HepG2 (cell line): ENCODE results near the gene TEX261. TPM values are rescaled to one million over a fixed set of nuclear protein-coding genes. Genes with fewer than 3 reads are reported as not detected.

Experiments used
- ARNT ChIP-seq: fragments of 450-650 bp; IDR thresholded peaks from 2 replicates; pipeline ENCODE4 v1.6.1; 2017
- BCL6 ChIP-seq: IDR thresholded peaks from 2 replicates; pipeline ENCODE4 v1.6.1; 2016; ENCODE audit warnings: missing genetic modification reagents, missing compliant biosample characterization
- BRF2 ChIP-seq: sonication (generic); formaldehyde crosslinking; IDR thresholded peaks from 2 replicates; pipeline ENCODE4 v1.8.1; 2022; ENCODE audit warnings: mild to moderate bottlenecking, missing genetic modification reagents
- CBX2 ChIP-seq, 2 experiments: fragments of 200-600 bp in 1 of 2; sonication (generic); formaldehyde crosslinking in 1 of 2; IDR thresholded peaks; 2 replicates each; pipeline versions ENCODE4 v1.7.0 to v1.8.1; 2018 to 2022; ENCODE audit warnings: low read depth in 2 of 2, low read length in 1 of 2, mild to moderate bottlenecking in 1 of 2, missing genetic modification reagents in 1 of 2
- DPF2 ChIP-seq: sonication (generic); formaldehyde crosslinking; IDR thresholded peaks from 2 replicates; pipeline ENCODE4 v1.4.0; 2020; ENCODE audit warnings: mild to moderate bottlenecking, low read depth, missing genetic modification reagents, borderline replicate concordance
- FOXC1 ChIP-seq: sonication (generic); formaldehyde crosslinking; IDR thresholded peaks from 2 replicates; pipeline ENCODE4 v1.8.0; 2022; ENCODE audit warnings: mild to moderate bottlenecking, missing genetic modification reagents, borderline replicate concordance
- JARID2 ChIP-seq: sonication (generic); formaldehyde crosslinking; IDR thresholded peaks from 2 replicates; pipeline ENCODE4 v1.8.1; 2023; ENCODE audit warnings: missing genetic modification reagents, inconsistent platforms; ENCODE audit not compliant: insufficient replicate concordance
- MAX ChIP-seq: IDR thresholded peaks from 2 replicates; pipeline ENCODE4 v1.6.1; 2012; ENCODE audit warnings: inconsistent platforms
- NFATC3 ChIP-seq: sonication (generic); formaldehyde crosslinking; IDR thresholded peaks from 2 replicates; pipeline ENCODE4 v1.5.1; 2020; ENCODE audit warnings: mild to moderate bottlenecking, missing genetic modification reagents
- PAWR ChIP-seq: sonication (generic); formaldehyde crosslinking; IDR thresholded peaks from 2 replicates; pipeline ENCODE4 v1.4.0; 2020; ENCODE audit warnings: missing genetic modification reagents, mild to moderate bottlenecking, borderline replicate concordance
- POGZ ChIP-seq: sonication (generic); formaldehyde crosslinking; IDR thresholded peaks from 2 replicates; pipeline ENCODE4 v1.4.0; 2020; ENCODE audit warnings: mild to moderate bottlenecking, missing genetic modification reagents
- RARA ChIP-seq: IDR thresholded peaks from 2 replicates; pipeline ENCODE4 v1.6.1; 2016; ENCODE audit warnings: missing genetic modification reagents, missing compliant biosample characterization
- RARG ChIP-seq: sonication (generic); formaldehyde crosslinking; IDR thresholded peaks from 2 replicates; pipeline ENCODE4 v1.4.0; 2020; ENCODE audit warnings: low read depth, mild to moderate bottlenecking, missing genetic modification reagents
- RBAK ChIP-seq: sonication (generic); formaldehyde crosslinking; IDR thresholded peaks from 2 replicates; pipeline ENCODE4 v1.5.1; 2020; ENCODE audit warnings: mild to moderate bottlenecking, missing genetic modification reagents
- RFXANK ChIP-seq: IDR thresholded peaks from 2 replicates; pipeline ENCODE4 v1.6.1; 2016
- SCMH1 ChIP-seq: sonication (generic); formaldehyde crosslinking; IDR thresholded peaks from 2 replicates; pipeline ENCODE4 v1.9.0; 2021; ENCODE audit warnings: missing genetic modification reagents, mild to moderate bottlenecking, borderline replicate concordance
- SRSF4 ChIP-seq: fragments of 200-400 bp; formaldehyde crosslinking; IDR thresholded peaks from one replicate; pipeline ENCODE4 v1.6.1; 2018; ENCODE audit warnings: mild to moderate bottlenecking, low read depth, low read length, moderate library complexity; ENCODE audit not compliant: poor library complexity, severe bottlenecking
- THAP9 ChIP-seq: sonication (generic); formaldehyde crosslinking; IDR thresholded peaks from 2 replicates; pipeline ENCODE4; 2020; ENCODE audit warnings: missing genetic modification reagents, mild to moderate bottlenecking, borderline replicate concordance
- YY1 ChIP-seq: IDR thresholded peaks from 2 replicates; pipeline ENCODE4 v1.6.1; 2011; ENCODE audit warnings: low read length, low read depth, moderate library complexity, mild to moderate bottlenecking; ENCODE audit not compliant: insufficient read depth, insufficient replicate concordance
- ZMYM4 ChIP-seq: sonication (generic); formaldehyde crosslinking; IDR thresholded peaks from 2 replicates; pipeline ENCODE4 v1.8.1; 2023; ENCODE audit warnings: mild to moderate bottlenecking, missing genetic modification reagents
- ZNF10 ChIP-seq: sonication (generic); formaldehyde crosslinking; IDR thresholded peaks from 2 replicates; pipeline ENCODE4 v1.4.0; 2020; ENCODE audit warnings: mild to moderate bottlenecking, low read depth, missing genetic modification reagents, borderline replicate concordance
- ZNF337 ChIP-seq: sonication (generic); formaldehyde crosslinking; IDR thresholded peaks from 2 replicates; pipeline ENCODE4 v1.5.1; 2020; ENCODE audit warnings: missing genetic modification reagents, low read depth, mild to moderate bottlenecking, borderline replicate concordance
- ZNF558 ChIP-seq: sonication (generic); formaldehyde crosslinking; IDR thresholded peaks from 2 replicates; pipeline ENCODE4 v1.9.0; 2022; ENCODE audit warnings: mild to moderate bottlenecking, missing genetic modification reagents, borderline replicate concordance
- ZNF614 ChIP-seq: IDR thresholded peaks from 2 replicates; pipeline ENCODE4 v1.6.1; 2018; ENCODE audit warnings: missing biosample characterization, missing genetic modification reagents, inconsistent platforms, borderline replicate concordance
- ZNF7 ChIP-seq: IDR thresholded peaks from 2 replicates; pipeline ENCODE4 v1.6.1; 2016; ENCODE audit warnings: missing biosample characterization, missing genetic modification reagents
- ZNF713 ChIP-seq: sonication (generic); formaldehyde crosslinking; IDR thresholded peaks from 2 replicates; pipeline ENCODE4 v1.4.0; 2020; ENCODE audit warnings: mild to moderate bottlenecking, missing genetic modification reagents
- ZNF790 ChIP-seq: sonication (generic); formaldehyde crosslinking; IDR thresholded peaks from 2 replicates; pipeline ENCODE4 v1.8.0; 2022; ENCODE audit warnings: missing genetic modification reagents, mild to moderate bottlenecking, borderline replicate concordance
- polyA plus RNA-seq, 8 experiments: library from polyadenylated mRNA; depleted of rRNA in 3 of 8; stranded (reverse) in 7 of 8; unstranded in 1 of 8; fragments of >200 nt; fragmentation: Illumina TruSeq in 4 of 8; extraction: Trizol in 4 of 8; gene quantifications; 2 replicates each; pipeline versions ENCODE4 v1.2.1 to v1.2.3, GENCODE V29; 2011 to 2016; ENCODE audit warnings: low read depth in 4 of 8, missing spikeins in 1 of 8, mixed read lengths in 1 of 8; ENCODE audit not compliant: insufficient read depth in 1 of 8
- total RNA-seq, 5 experiments: library from RNA; depleted of rRNA; stranded (reverse); fragments of >200 nt; fragmentation: Illumina TruSeq; extraction: Trizol; gene quantifications; 2 replicates each; pipeline ENCODE4 v1.2.3, GENCODE V29; 2016; ENCODE audit warnings: low read depth in 1 of 5

Gene TEX261
- total and polyA plus RNA-seq, 2 of the 13 experiments (the other 11 are each of a cell fraction or from before 2014, with no cell fraction given): 43.8 to 78.7 TPM

- TF ChIP-seq FOXC1 (peak; percentile 90), MAX (peak; percentile 55), ZNF614 (CRISPR knock-in tag) (peak; percentile 72; the same call in 1 of the 2 replicates), CBX2 (IDR thresholded peaks at IDR 0.05; ENCODE audit: low read depth, low read length) (no peak), CBX2 (CRISPR knock-in tag; IDR thresholded peaks at IDR 0.05; ENCODE audit: low read depth) (0 out of 2 replicates have a peak, but pooled peaks have one; percentile 44), POGZ (peak; percentile 85), BRF2 (CRISPR knock-in tag) (peak; percentile 51; the same call in 1 of the 2 replicates), JARID2 (CRISPR knock-in tag) (no peak), RBAK (CRISPR knock-in tag) (no peak), NFATC3 (CRISPR knock-in tag) (no peak), SCMH1 (no peak), ZNF10 (CRISPR knock-in tag) (no peak), YY1 (peak; percentile 49), ZNF7 (CRISPR knock-in tag) (no peak), BCL6 (CRISPR knock-in tag) (peak; percentile 22; the same call in 1 of the 2 replicates), ZNF337 (CRISPR knock-in tag) (no peak), ARNT (no peak), SRSF4 (no peak), PAWR (CRISPR knock-in tag) (no peak), RARA (peak; percentile 26; the same call in 1 of the 2 replicates), ZNF713 (CRISPR knock-in tag) (no peak), DPF2 (no peak), ZNF790 (CRISPR knock-in tag) (no peak), THAP9 (CRISPR knock-in tag) (peak; percentile 52; the same call in 1 of the 2 replicates), RFXANK (CRISPR knock-in tag) (peak; percentile 78; the same call in 1 of the 2 replicates), ZMYM4 (CRISPR knock-in tag) (peak; percentile 88), ZNF558 (no peak), RARG (CRISPR knock-in tag) (no peak)
Measured at GRCh38 chr2:71000780-71001591, 6.3 kb upstream of the TEX261 start (continued).
